Activated T-helper 1 cell treated with anti-CD3 and anti-CD28 coated beads, Interleukin-2, amount 50 U/mL, for 16 hours (primary cell): ENCODE data around the gene GNB2.
"Not testable (repeated sequence)": the region's sequence is repeated elsewhere in the genome, so short reads cannot be mapped to it uniquely, and the experiment has no call there.

Experiments
- DNase-seq, 2 donors: peaks; one replicate each; pipeline ENCODE4 v3.0.0-alpha.2; 2020; ENCODE audit warnings: low read depth in 1 of 2, low spot score in 1 of 2

Gene GNB2

DNA sequence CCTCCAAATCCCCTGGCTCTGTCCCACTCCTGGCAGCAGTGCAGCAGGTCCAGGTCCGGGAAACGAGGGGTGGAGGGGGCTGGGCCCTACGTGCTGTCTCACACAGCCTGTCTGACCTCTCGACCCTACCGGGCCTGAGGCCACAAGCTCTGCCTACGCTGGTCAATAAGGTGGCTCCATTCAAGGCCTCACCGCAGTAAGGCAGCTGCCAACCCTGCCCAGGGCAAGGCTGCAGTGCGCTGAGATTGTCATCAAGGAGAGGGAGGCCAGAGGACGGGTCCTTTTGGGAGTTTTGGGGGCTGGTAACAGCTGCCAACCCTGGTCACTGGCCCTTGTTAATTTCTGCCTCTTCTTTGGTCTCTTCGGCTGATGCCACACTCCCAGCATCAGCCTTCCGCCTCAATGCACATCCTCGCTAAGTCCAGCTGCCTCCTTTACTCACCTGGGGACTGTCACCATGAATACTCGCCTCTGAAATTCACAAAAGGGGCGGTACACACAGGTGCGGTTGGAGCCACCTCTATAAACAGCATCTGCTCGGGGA lies 50.3 kb downstream of the GNB2 start:
- DNase-seq = no peak

DNA sequence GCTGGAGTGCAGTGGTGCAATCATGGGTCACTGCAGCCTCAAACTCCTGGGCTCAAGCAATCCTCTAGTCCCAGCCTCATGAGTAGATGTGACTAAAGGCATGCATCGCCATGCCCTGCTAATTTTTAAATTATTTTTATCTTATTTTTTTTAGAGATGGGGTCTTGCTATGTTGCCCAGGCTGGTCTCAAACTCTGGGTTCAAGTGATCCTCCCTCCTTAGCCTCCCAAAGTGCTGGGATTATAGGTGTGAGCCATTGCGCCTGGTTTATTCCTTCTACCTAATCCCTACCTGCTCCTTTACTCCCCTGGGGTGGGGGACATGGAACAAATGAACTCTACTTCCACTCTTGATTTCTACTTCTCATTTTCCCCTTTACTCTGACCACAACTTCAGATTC lies 50.8 kb downstream of the GNB2 start:
- DNase-seq = not testable (repeated sequence)

DNA sequence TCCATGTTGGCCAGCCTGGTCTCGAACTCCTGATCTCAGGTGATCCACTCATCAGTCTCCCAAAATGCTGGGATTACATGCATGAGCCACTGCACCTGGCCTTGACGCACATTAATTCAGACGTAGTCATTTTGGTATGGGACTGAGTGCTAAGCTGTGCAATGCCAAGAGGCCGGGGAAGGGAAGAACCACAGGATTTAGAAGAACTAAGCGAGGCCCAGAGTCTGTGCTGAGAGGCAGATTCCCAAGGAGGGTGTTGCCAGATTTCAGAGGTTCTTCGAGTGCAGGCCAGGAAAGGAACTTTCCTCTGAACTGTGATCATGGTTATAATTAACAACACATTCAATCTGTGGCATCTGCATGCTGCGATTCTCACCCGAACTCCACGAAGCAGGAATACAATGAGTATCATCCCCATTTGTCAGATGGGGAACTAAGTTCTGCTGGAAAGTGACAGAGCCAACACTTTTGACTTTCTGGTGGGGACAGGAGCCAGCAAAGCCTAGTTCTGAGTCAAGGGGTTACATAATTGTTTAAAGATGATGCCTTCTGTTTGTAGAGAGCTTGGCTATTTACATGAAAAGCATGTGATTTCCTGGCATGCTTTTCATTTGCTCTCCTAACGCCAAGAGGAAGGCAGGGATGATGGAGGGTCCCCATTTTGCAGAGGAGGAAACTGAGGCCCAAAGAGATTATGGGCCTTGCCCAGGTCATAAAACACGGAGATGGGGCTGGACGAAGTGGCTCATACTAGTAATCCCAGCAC lies 53.6 kb downstream of the GNB2 start:
- no peak for DNase-seq

DNA sequence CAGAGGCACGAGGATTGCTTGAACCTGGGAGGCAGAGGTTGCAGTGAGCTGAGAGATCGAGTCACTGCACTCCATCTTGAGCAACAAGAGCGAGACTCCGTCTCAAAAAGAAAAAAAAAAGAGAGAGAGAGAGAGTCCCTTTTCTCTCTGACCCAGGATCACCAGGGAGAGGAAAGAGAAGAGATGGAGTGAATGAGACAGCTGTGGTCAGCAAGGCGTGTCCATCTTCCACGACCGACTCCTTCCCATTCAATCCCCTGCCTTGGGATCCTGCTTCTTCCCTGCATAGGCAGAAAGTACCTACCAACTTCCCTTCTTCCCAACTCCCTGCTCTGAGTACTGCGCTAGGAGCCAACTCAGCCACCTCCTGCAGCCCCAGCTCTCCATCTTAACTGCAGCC lies 54.7 kb downstream of the GNB2 start:
- DNase-seq = no peak
